H9 (cell line): ENCODE data around the gene KCNJ10. TPM values are rescaled to one million over a fixed set of nuclear protein-coding genes. Genes with fewer than 3 reads are reported as not detected.

Source experiments
- DNase-seq: peaks from one replicate; pipeline ENCODE4 v3.0.0-alpha.2; 2017
- H2AFZ ChIP-seq: one replicate; pipeline ENCODE4 v1.6.1; 2013; ENCODE audit warnings: mild to moderate bottlenecking, low read length, control low read depth, moderate library complexity
- H2AK5ac ChIP-seq: 2 replicates; pipeline ENCODE4 v1.6.1; 2013; ENCODE audit warnings: low read length, control low read depth, mixed read lengths; ENCODE audit not compliant: insufficient read length
- H2BK120ac ChIP-seq: one replicate; pipeline ENCODE4 v1.6.1; 2013; ENCODE audit warnings: low read depth, mild to moderate bottlenecking, low read length, control low read depth, inconsistent platforms; ENCODE audit not compliant: poor library complexity, severe bottlenecking
- H2BK12ac ChIP-seq: 2 replicates; pipeline ENCODE4 v1.6.1; 2013; ENCODE audit warnings: low read length, control low read depth, mixed read lengths, low read depth; ENCODE audit not compliant: insufficient read length
- H2BK15ac ChIP-seq: 2 replicates; pipeline ENCODE4 v1.6.1; 2013; ENCODE audit warnings: low read depth, low read length, control low read depth
- H2BK20ac ChIP-seq: one replicate; pipeline ENCODE4 v1.6.1; 2013; ENCODE audit warnings: low read depth, mild to moderate bottlenecking, low read length, control low read depth, inconsistent platforms; ENCODE audit not compliant: poor library complexity, severe bottlenecking
- H2BK5ac ChIP-seq: 2 replicates; pipeline ENCODE4 v1.6.1; 2013; ENCODE audit warnings: low read length, control low read depth, mixed read lengths; ENCODE audit not compliant: insufficient read length
- H3K14ac ChIP-seq: 2 replicates; pipeline ENCODE4 v1.6.1; 2013; ENCODE audit warnings: low read length, control low read depth; ENCODE audit not compliant: insufficient read depth
- H3K18ac ChIP-seq: 2 replicates; pipeline ENCODE4 v1.6.1; 2013; ENCODE audit warnings: low read depth, mild to moderate bottlenecking, mixed read lengths, low read length, control low read depth; ENCODE audit not compliant: insufficient read length
- H3K23ac ChIP-seq: 2 replicates; pipeline ENCODE4 v1.6.1; 2013; ENCODE audit warnings: low read length, control low read depth, mixed read lengths, low read depth; ENCODE audit not compliant: insufficient read length
- H3K23me2 ChIP-seq: 2 replicates; pipeline ENCODE4 v1.6.1; 2013; ENCODE audit warnings: low read depth, mild to moderate bottlenecking, mixed read lengths, low read length, control low read depth; ENCODE audit not compliant: insufficient read length, poor library complexity, severe bottlenecking
- H3K27ac ChIP-seq: 2 replicates; pipeline ENCODE4 v1.5.1; 2013; ENCODE audit warnings: low read length, control low read depth, mixed read lengths, low read depth; ENCODE audit not compliant: insufficient read length
- H3K27me3 ChIP-seq: 2 replicates; pipeline ENCODE4 v1.6.1; 2013; ENCODE audit warnings: low read length, control low read depth, inconsistent platforms; ENCODE audit not compliant: insufficient read depth
- H3K4ac ChIP-seq: 2 replicates; pipeline ENCODE4 v1.6.1; 2013; ENCODE audit warnings: low read depth, mild to moderate bottlenecking, control low read depth, inconsistent platforms, low read length, moderate library complexity
- H3K4me1 ChIP-seq: 2 replicates; pipeline ENCODE4 v1.6.1; 2013; ENCODE audit warnings: low read length, control low read depth, inconsistent platforms; ENCODE audit not compliant: insufficient read depth
- H3K4me2 ChIP-seq: 2 replicates; pipeline ENCODE4 v1.6.1; 2013; ENCODE audit warnings: low read length, control low read depth, mixed read lengths; ENCODE audit not compliant: insufficient read length, insufficient read depth
- H3K56ac ChIP-seq: 2 replicates; pipeline ENCODE4 v1.6.1; 2013; ENCODE audit warnings: low read depth, mild to moderate bottlenecking, mixed read lengths, low read length, control low read depth; ENCODE audit not compliant: insufficient read length
- H3K79me1 ChIP-seq: 2 replicates; pipeline ENCODE4 v1.6.1; 2013; ENCODE audit warnings: low read depth, mild to moderate bottlenecking, moderate library complexity, low read length, control low read depth, inconsistent platforms; ENCODE audit not compliant: insufficient read depth, poor library complexity, severe bottlenecking
- H3K79me2 ChIP-seq: 2 replicates; pipeline ENCODE4 v1.6.1; 2013; ENCODE audit warnings: low read length, control low read depth, inconsistent platforms; ENCODE audit not compliant: insufficient read depth
- H3K9ac ChIP-seq: 2 replicates; pipeline ENCODE4 v1.6.1; 2013; ENCODE audit warnings: low read length, control low read depth, mixed read lengths; ENCODE audit not compliant: insufficient read length; ENCODE audit errors: extremely low read depth
- H3K9me3 ChIP-seq: one replicate; pipeline ENCODE4 v1.6.1; 2013; ENCODE audit warnings: low read depth, low read length, inconsistent platforms; ENCODE audit not compliant: control insufficient read depth
- H3T11ph ChIP-seq: one replicate; pipeline ENCODE4 v1.6.1; 2013; ENCODE audit warnings: mild to moderate bottlenecking, low read length, control low read depth, inconsistent platforms
- H4K20me1 ChIP-seq: one replicate; pipeline ENCODE4 v1.6.1; 2013; ENCODE audit not compliant: control insufficient read depth, insufficient read length, insufficient read depth
- H4K5ac ChIP-seq: 2 replicates; pipeline ENCODE4 v1.6.1; 2013; ENCODE audit warnings: low read depth, mild to moderate bottlenecking, mixed read lengths, low read length, control low read depth; ENCODE audit not compliant: insufficient read length
- H4K8ac ChIP-seq: replicated peaks from 2 replicates; pipeline ENCODE4 v1.6.1; 2013; ENCODE audit warnings: low read length, control low read depth, mixed read lengths, low read depth; ENCODE audit not compliant: insufficient read length
- H4K91ac ChIP-seq: 2 replicates; pipeline ENCODE4 v1.6.1; 2013; ENCODE audit warnings: low read depth, mild to moderate bottlenecking, moderate library complexity, mixed read lengths, low read length, control low read depth; ENCODE audit not compliant: insufficient read length
- H3K27ac Mint-ChIP-seq, 3 experiments: 2 replicates in 2 of 3; 3 replicates in 1 of 3; pipeline ENCODE4 v1.8.0; 2020 to 2021; ENCODE audit warnings: mixed read lengths in 3 of 3, mild to moderate bottlenecking in 1 of 3, moderate library complexity in 1 of 3
- H3K27me3 Mint-ChIP-seq: 2 replicates; pipeline ENCODE4 v1.8.0; 2021; ENCODE audit warnings: low read depth, mild to moderate bottlenecking, moderate library complexity, mixed read lengths
- H3K36me3 Mint-ChIP-seq, 3 experiments: 2 replicates in 2 of 3; 3 replicates in 1 of 3; pipeline ENCODE4 v1.8.0; 2020 to 2021; ENCODE audit warnings: low read depth in 3 of 3, mixed read lengths in 3 of 3; ENCODE audit not compliant: insufficient read depth in 1 of 3
- H3K4me1 Mint-ChIP-seq, 2 experiments: 2 replicates each; pipeline ENCODE4 v1.8.0; 2020; ENCODE audit warnings: mixed read lengths in 2 of 2
- H3K4me3 Mint-ChIP-seq, 2 experiments: 2 replicates in 1 of 2; 3 replicates in 1 of 2; pipeline ENCODE4 v1.8.0; 2020 to 2021; ENCODE audit warnings: mild to moderate bottlenecking in 2 of 2, mixed read lengths in 2 of 2, moderate library complexity in 1 of 2
- H3K9me3 Mint-ChIP-seq, 2 experiments: 2 replicates in 1 of 2; 3 replicates in 1 of 2; pipeline ENCODE4 v1.8.0; 2020; ENCODE audit warnings: mild to moderate bottlenecking in 2 of 2, mixed read lengths in 2 of 2, moderate library complexity in 1 of 2
- WGBS: extraction: QIAGEN DNeasy Blood & Tissue Kit; methylation state at CpG from one replicate; pipeline ENCODE4 v1.1.7; 2013; ENCODE audit warnings: missing lambda C conversion rate, low lambda C conversion rate, mixed read lengths; ENCODE audit not compliant: insufficient read length; ENCODE audit errors: extremely low coverage; 5-methylcytosine and 5-hydroxymethylcytosine counted together
- total RNA-seq: library from RNA; stranded (reverse); gene quantifications from 2 replicates; pipeline ENCODE4 v1.2.1, GENCODE V29; 2021
- TF ChIP-seq, protein P1 (sequence below): fragments of 200-600 bp; sonication (generic); conservative IDR thresholded peaks from 3 replicates; pipeline ENCODE4 v1.8.0; 2021; ENCODE audit warnings: antibody characterized with exemption, mild to moderate bottlenecking

KCNJ10 gene
- total RNA-seq, 1 experiment from 2014 or later = 0.44 TPM

DNA sequence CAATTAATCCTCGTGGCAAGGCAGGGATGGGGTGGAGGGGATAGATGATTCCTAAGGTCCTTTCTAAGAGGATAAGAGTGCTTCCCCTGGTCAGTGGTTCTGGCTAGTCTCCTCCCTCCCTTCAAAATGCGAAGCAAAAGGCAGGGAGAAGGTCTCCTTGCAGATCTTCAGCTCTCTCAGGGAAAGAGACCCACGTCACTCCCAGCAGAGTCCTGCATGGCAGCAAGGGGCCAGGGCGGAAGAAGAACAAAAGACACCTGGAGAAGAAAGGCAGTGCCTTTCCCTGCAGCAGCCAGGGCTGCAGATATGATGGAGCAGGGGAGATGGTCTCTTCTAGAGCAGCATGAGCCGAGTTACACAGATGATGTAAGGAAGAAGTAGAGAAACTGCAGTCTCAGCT lies 86.3 kb downstream of the KCNJ10 start:
- H2BK5ac ChIP-seq = no peak overlapping the region
- no peaks in the 10 kb centered on the region for H3K23me2 ChIP-seq
- no peak overlapping the region for H2BK15ac ChIP-seq
- H2BK20ac ChIP-seq = no peak overlapping the region
- DNase-seq = no peak
- H3K27ac ChIP-seq = no peak overlapping the region
- no peaks in the 10 kb centered on the region for H3K4me1 ChIP-seq
- no peak overlapping the region for H2BK120ac ChIP-seq
- Mint-ChIP-seq H3K36me3 (no peaks in the 10 kb centered on the region), H3K27ac (no peak overlapping the region), H3K4me3 (no peak overlapping the region), H3K4me1 (peaks cover 0 to 6% of the 10 kb centered on the region in 2 experiments; a peak in 2 of 4 replicates), H3K27me3 (peaks cover 14% of the 10 kb centered on the region), H3K9me3 (no peaks in the 10 kb centered on the region)
- no peak overlapping the region for H3K56ac ChIP-seq
- H4K5ac ChIP-seq = no peak overlapping the region
- no peak overlapping the region for H3K18ac ChIP-seq
- H3K27me3 ChIP-seq = no peaks in the 10 kb centered on the region
- no peak overlapping the region for H3K9ac ChIP-seq
- H3K9me3 ChIP-seq = no peaks in the 10 kb centered on the region
- H2AK5ac ChIP-seq = no peak overlapping the region
- no peak overlapping the region for H3K23ac ChIP-seq
- H3K4me2 ChIP-seq = no peak overlapping the region
- H2AFZ ChIP-seq = no peak overlapping the region
- H3K4ac ChIP-seq = no peak overlapping the region
- H4K20me1 ChIP-seq = no peaks in the 10 kb centered on the region
- no peak overlapping the region for H4K8ac ChIP-seq
- no peak overlapping the region for H2BK12ac ChIP-seq
- WGBS = no CpG with 5 or more reads among the region's 5 CpGs
- TF ChIP-seq, protein P1, sequence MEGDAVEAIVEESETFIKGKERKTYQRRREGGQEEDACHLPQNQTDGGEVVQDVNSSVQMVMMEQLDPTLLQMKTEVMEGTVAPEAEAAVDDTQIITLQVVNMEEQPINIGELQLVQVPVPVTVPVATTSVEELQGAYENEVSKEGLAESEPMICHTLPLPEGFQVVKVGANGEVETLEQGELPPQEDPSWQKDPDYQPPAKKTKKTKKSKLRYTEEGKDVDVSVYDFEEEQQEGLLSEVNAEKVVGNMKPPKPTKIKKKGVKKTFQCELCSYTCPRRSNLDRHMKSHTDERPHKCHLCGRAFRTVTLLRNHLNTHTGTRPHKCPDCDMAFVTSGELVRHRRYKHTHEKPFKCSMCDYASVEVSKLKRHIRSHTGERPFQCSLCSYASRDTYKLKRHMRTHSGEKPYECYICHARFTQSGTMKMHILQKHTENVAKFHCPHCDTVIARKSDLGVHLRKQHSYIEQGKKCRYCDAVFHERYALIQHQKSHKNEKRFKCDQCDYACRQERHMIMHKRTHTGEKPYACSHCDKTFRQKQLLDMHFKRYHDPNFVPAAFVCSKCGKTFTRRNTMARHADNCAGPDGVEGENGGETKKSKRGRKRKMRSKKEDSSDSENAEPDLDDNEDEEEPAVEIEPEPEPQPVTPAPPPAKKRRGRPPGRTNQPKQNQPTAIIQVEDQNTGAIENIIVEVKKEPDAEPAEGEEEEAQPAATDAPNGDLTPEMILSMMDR = no peak
- no peak overlapping the region for H3T11ph ChIP-seq
- H3K79me1 ChIP-seq = no peaks in the 10 kb centered on the region
- H4K91ac ChIP-seq = no peak overlapping the region
- H3K14ac ChIP-seq = no peak overlapping the region
- H3K79me2 ChIP-seq = no peaks in the 10 kb centered on the region
